Thyroid gland (tissue), 4 donors: Measurements from ENCODE around the gene MRPS10. TPM values are rescaled to one million over a fixed set of nuclear protein-coding genes. Genes with fewer than 3 reads are reported as not detected.
A peak's percentile ranks its signal among the peaks of the same experiment; 100 is the strongest.

ENCODE experiments used
- DNase-seq, 2 donors: peaks; one replicate each; pipeline ENCODE4 v3.0.0-alpha.2; 2019
- H3K27ac ChIP-seq, 3 donors: fragments of 200-600 bp; sonication (generic); 1 replicate in 2 of 3; 2 replicates in 1 of 3; pipeline ENCODE4 v1.5.1; 2016 to 2019; ENCODE audit warnings: mild to moderate bottlenecking in 1 of 3, moderate library complexity in 1 of 3
- H3K27me3 ChIP-seq: fragments of 200-600 bp; sonication (generic); one replicate; pipeline ENCODE4 v1.5.1; 2019
- H3K36me3 ChIP-seq, 2 donors: fragments of 200-600 bp; sonication (generic); one replicate each; pipeline ENCODE4 v1.5.1; 2016 to 2019
- H3K4me1 ChIP-seq, 2 donors: fragments of 200-600 bp; sonication (generic); one replicate each; pipeline ENCODE4 v1.5.1; 2017 to 2019
- H3K4me3 ChIP-seq, 3 donors: fragments of 200-600 bp; sonication (generic); replicated peaks in 1 of 3; 1 replicate in 2 of 3; 2 replicates in 1 of 3; pipeline ENCODE4 v1.5.1; 2016; ENCODE audit warnings: mild to moderate bottlenecking in 1 of 3
- H3K9me3 ChIP-seq: fragments of 200-600 bp; sonication (generic); one replicate; pipeline ENCODE4 v1.5.1; 2017
- POLR2A ChIP-seq, 2 donors: fragments of 450-650 bp; IDR thresholded peaks; one replicate each; pipeline ENCODE4 v1.6.1; 2017; ENCODE audit warnings: antibody characterized with exemption in 2 of 2, mild to moderate bottlenecking in 2 of 2, moderate library complexity in 1 of 2
- WGBS, 2 donors: methylation state at CpG; one replicate each; pipeline ENCODE4 v1.1.5; 2017; 5-methylcytosine and 5-hydroxymethylcytosine counted together
- intact Hi-C: fragments of 100-400 bp; cut with DNase I; formaldehyde crosslinking; loops from one replicate; pipeline ENCODE4 v1.15.1; 2023
- total RNA-seq, 4 donors: library from RNA; depleted of rRNA; stranded (reverse); fragments of >200 nt; gene quantifications; one replicate each; pipeline ENCODE4 v1.2.3, GENCODE V29; 2016
- TF ChIP-seq, protein P1 (sequence below), 6 experiments: fragments of 200-600 bp in 3 of 6; fragments of 450-650 bp in 3 of 6; sonication (generic) in 3 of 6; IDR thresholded peaks; one replicate each; pipeline ENCODE4 v1.5.1; 2016 to 2019; ENCODE audit warnings: antibody characterized with exemption in 6 of 6, mild to moderate bottlenecking in 2 of 6, inconsistent platforms in 1 of 6, moderate library complexity in 1 of 6

The MRPS10 gene
- total RNA-seq, 4 donors from 2014 or later = 35.2 to 42.5 (median 36.9) TPM

DNA sequence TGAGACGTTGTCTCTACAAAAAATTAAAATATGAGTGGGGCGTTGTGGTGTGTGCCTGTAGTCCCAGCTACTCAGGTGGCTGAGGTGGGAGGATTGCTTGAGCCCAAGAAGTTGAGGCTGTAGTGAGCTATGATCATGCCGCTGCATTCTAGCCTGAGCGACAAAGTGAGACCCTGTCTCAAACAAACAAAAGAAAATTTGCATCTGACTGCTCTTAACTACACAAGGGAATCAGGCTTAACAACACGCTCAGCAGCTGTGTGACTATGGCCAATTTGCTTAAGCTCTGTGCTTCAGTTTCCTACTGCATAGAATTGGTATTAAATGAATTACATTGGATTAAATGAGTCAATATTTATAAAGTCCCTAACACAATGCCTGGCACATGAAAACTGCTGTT, 24.3 kb upstream of the MRPS10 start:
- 85 to 92% methylated on average over 5 of the region's 5 CpGs for WGBS, 2 donors
- no peak for DNase-seq
- H3K4me3 ChIP-seq = no peak overlapping the region
- peaks cover 0 to 16% of the 10 kb centered on the region in 2 donors for H3K4me1 ChIP-seq
- no peak overlapping the region for H3K27ac ChIP-seq
- TF ChIP-seq, protein P1, sequence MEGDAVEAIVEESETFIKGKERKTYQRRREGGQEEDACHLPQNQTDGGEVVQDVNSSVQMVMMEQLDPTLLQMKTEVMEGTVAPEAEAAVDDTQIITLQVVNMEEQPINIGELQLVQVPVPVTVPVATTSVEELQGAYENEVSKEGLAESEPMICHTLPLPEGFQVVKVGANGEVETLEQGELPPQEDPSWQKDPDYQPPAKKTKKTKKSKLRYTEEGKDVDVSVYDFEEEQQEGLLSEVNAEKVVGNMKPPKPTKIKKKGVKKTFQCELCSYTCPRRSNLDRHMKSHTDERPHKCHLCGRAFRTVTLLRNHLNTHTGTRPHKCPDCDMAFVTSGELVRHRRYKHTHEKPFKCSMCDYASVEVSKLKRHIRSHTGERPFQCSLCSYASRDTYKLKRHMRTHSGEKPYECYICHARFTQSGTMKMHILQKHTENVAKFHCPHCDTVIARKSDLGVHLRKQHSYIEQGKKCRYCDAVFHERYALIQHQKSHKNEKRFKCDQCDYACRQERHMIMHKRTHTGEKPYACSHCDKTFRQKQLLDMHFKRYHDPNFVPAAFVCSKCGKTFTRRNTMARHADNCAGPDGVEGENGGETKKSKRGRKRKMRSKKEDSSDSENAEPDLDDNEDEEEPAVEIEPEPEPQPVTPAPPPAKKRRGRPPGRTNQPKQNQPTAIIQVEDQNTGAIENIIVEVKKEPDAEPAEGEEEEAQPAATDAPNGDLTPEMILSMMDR (IDR thresholded peaks at IDR 0.05) = no peak
- H3K27me3 ChIP-seq = no peaks in the 10 kb centered on the region
- H3K36me3 ChIP-seq = peaks cover 0 to 4% of the 10 kb centered on the region in 2 donors
- H3K9me3 ChIP-seq = no peaks in the 10 kb centered on the region
- intact Hi-C loops = no loop called here

DNA sequence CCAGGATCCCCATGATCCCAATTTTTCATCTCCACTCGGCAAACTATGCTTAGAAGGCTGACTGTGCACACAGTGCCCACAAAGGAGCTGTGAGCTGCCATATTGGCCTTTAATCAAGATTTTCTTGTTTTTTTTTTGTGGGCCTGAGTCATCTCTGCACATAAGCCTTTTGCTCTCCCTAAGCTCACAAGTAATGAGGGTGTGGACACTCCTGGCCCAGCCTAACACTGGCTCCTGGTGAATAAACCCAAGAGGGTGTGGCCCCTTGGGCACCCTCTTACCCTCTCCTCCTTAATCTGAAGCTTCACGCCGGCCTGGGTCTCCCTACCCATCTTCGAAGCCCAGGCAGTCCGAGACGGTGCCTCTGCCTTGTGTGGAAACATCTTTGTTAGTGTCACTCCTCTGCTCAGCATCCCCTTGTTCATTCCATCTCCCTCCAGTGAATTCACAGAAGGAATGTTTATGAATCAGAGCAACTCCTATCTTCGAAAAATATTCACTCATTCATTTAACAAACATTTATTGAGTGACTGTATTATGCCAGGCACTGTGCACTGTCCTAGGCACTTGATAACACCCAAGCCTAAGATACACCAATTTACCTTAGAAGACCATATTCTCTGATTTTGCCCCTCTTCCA, 22.2 kb upstream of the MRPS10 start:
- peaks cover 0 to 4% of the 10 kb centered on the region in 2 donors for H3K36me3 ChIP-seq
- TF ChIP-seq, protein P1 (IDR thresholded peaks at IDR 0.05) = no peak
- TF ChIP-seq POLR2A (IDR thresholded peaks at IDR 0.05) = no peak
- H3K27ac ChIP-seq = no peak overlapping the region
- peaks cover 0 to 20% of the 10 kb centered on the region in 2 donors for H3K4me1 ChIP-seq
- no peaks in the 10 kb centered on the region for H3K27me3 ChIP-seq
- no peak for DNase-seq
- no peaks in the 10 kb centered on the region for H3K9me3 ChIP-seq
- intact Hi-C loops = no loop called here
- 91 to 96% methylated on average over 7 of the region's 7 CpGs for WGBS, 2 donors
- H3K4me3 ChIP-seq = no peak overlapping the region

DNA sequence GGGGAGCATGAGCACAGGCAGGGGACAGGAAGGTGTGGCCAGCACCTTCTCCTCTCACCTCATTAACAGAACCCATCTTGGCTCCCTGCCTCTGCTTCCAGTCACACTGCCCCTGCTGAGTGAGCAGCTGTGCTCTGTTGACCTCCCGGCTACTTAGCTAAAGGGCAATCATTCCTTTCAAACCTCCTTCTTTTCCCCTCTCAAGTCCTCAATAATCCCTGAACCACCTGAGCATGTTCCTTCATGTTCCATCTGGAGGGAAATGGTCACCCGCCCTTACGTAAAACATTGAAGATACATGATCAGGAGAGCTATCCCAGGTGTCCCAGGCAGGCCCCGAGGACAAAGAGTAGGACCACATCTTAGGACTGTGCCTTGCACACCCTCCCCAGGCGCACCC, 21.7 kb upstream of the MRPS10 start:
- H3K36me3 ChIP-seq = peaks cover 0 to 4% of the 10 kb centered on the region in 2 donors
- intact Hi-C loops = no loop called here
- peaks cover 0 to 20% of the 10 kb centered on the region in 2 donors for H3K4me1 ChIP-seq
- no peak overlapping the region for H3K27ac ChIP-seq
- 94 to 96% methylated on average over 5 of the region's 5 CpGs for WGBS, 2 donors
- no peak overlapping the region for H3K4me3 ChIP-seq
- DNase-seq = no peak
- TF ChIP-seq, protein P1 (IDR thresholded peaks at IDR 0.05) = no peak
- TF ChIP-seq POLR2A (IDR thresholded peaks at IDR 0.05) = no peak
- no peaks in the 10 kb centered on the region for H3K9me3 ChIP-seq
- H3K27me3 ChIP-seq = no peaks in the 10 kb centered on the region

DNA sequence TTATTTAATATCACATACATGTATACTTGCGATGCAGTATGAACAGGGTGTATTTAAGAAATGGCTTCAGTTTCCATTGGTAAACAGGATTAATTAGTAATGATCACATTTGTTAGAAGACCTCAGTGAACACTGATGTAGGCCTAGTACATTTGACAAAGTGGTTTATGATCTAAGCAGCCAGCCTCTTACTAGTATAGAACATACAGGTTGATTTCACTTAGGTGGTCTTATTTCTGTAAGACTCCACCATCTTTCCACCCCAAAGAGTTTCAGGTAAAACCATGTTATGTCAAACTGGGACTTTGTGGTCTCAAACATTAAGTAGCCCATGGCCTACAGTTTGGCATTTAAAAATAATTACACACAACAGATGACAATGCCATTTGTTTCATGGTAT, 20.2 kb upstream of the MRPS10 start:
- H3K4me3 ChIP-seq = no peak overlapping the region
- DNase-seq = no peak
- peaks cover 0 to 4% of the 10 kb centered on the region in 2 donors for H3K36me3 ChIP-seq
- no peak overlapping the region for H3K27ac ChIP-seq
- H3K4me1 ChIP-seq = peaks cover 0 to 20% of the 10 kb centered on the region in 2 donors
- 100% methylated on average over 1 of the region's 1 CpG for WGBS, 2 donors
- intact Hi-C loops = no loop called here
- no peaks in the 10 kb centered on the region for H3K9me3 ChIP-seq
- H3K27me3 ChIP-seq = no peaks in the 10 kb centered on the region
- TF ChIP-seq, protein P1 (IDR thresholded peaks at IDR 0.05) = no peak
- TF ChIP-seq POLR2A (IDR thresholded peaks at IDR 0.05) = no peak

DNA sequence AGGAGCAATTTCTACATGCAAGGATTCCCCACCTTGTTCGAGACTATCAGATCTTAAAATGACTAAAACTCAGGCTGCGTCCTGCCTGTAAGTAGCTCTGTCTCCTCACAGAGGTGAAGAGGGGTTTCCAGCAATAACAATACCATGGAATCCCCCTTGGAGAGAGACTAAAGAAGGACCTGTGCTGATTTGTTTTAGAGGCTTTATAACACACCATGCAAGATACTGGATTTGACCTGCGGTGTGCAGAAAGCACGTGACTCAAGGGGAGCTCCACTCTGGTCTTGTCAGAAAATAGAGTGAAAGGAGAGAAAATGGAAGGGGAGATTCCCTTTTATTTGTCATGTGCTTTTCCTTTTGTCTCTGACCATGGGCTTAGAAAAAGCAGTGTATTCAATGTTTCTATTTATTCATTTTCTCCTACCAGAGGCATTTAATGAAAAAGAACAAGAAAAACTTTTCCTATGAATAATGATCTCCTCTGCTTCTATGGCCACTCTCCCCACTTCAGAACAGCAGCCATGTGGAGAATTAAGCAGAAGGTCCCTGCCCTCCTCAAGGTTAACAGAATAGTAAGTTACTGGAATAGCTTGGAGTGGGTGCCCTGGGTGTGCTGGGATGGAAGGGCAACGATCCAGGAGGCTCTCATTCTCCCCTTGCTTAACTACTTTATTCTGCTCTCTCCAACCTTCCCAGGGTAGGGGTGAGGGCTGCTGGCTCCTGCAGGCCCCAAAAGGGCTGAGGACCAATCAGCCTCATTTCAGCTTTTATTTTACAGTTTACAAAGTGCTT, 19.2 kb upstream of the MRPS10 start:
- TF ChIP-seq, protein P1 (IDR thresholded peaks at IDR 0.05) = no peak
- TF ChIP-seq POLR2A (IDR thresholded peaks at IDR 0.05) = no peak
- peak in 1 of 2 donors; percentile 45 for DNase-seq
- no peaks in the 10 kb centered on the region for H3K27me3 ChIP-seq
- H3K36me3 ChIP-seq = no peaks in the 10 kb centered on the region
- no peaks in the 10 kb centered on the region for H3K9me3 ChIP-seq
- H3K4me1 ChIP-seq = peaks cover 0 to 20% of the 10 kb centered on the region in 2 donors
- H3K27ac ChIP-seq = no peak overlapping the region
- no peak overlapping the region for H3K4me3 ChIP-seq
- intact Hi-C loops = no loop called here
- WGBS, 2 donors = 72 to 80% methylated on average over 5 of the region's 5 CpGs
